Measurements from ENCODE around the gene CEP350.

CEP350 gene

DNA sequence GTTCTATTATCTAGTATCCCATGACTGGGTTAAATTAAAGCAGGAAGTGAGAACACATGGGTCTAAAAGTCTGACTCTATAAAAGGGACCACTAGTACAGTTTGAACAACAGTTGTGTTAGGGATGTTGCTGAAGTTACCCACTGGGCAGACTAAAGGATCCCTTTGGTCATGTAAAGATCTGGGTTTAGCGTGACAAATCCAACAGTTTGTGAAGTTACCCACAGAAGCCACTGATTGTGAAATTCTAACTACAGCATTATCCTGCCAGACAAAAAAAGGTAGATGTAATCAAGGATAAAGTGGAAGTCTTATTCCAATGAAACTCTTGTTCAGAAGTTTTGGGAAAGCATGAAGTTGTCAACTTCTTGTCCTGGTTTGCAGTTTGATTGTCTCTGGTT is 205.7 kb downstream of the CEP350 start:
- no peaks in the 10 kb centered on the region for H4K20me1 ChIP-seq (ENCODE audit: insufficient read depth, low read length)
- no peak overlapping the region for H3K4me2 ChIP-seq (ENCODE audit: low read length)
- H3F3A ChIP-seq (ENCODE audit: insufficient read depth, low read length) = no peaks in the 10 kb centered on the region
- no peak overlapping the region for H3K4me3 ChIP-seq (ENCODE audit: low read depth, low read length, poor library complexity, severe bottlenecking)
- no peak overlapping the region for H3K9ac ChIP-seq (ENCODE audit: low read length)
- TF ChIP-seq EZH2 (IDR thresholded peaks at IDR 0.05; ENCODE audit: borderline replicate concordance, low read length) = no peak
- TF ChIP-seq, protein P1, sequence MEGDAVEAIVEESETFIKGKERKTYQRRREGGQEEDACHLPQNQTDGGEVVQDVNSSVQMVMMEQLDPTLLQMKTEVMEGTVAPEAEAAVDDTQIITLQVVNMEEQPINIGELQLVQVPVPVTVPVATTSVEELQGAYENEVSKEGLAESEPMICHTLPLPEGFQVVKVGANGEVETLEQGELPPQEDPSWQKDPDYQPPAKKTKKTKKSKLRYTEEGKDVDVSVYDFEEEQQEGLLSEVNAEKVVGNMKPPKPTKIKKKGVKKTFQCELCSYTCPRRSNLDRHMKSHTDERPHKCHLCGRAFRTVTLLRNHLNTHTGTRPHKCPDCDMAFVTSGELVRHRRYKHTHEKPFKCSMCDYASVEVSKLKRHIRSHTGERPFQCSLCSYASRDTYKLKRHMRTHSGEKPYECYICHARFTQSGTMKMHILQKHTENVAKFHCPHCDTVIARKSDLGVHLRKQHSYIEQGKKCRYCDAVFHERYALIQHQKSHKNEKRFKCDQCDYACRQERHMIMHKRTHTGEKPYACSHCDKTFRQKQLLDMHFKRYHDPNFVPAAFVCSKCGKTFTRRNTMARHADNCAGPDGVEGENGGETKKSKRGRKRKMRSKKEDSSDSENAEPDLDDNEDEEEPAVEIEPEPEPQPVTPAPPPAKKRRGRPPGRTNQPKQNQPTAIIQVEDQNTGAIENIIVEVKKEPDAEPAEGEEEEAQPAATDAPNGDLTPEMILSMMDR (IDR thresholded peaks at IDR 0.05; ENCODE audit: low read length) = no peak
- H3K36me3 ChIP-seq (ENCODE audit: insufficient read depth, low read length) = no peaks in the 10 kb centered on the region
- H3K27ac ChIP-seq (ENCODE audit: low read depth, low read length, poor library complexity, severe bottlenecking) = no peak overlapping the region
- no peaks in the 10 kb centered on the region; the same call in 1 of the 2 replicates for H3K27me3 ChIP-seq (ENCODE audit: insufficient read depth, low read length)
- no peaks in the 10 kb centered on the region for H3K79me2 ChIP-seq (ENCODE audit: insufficient read depth, low read length)
- no peak overlapping the region for H2AFZ ChIP-seq (ENCODE audit: low read length)
- no peaks in the 10 kb centered on the region for H3K9me3 ChIP-seq (ENCODE audit: low read length)
- peaks cover 15% of the 10 kb centered on the region for H3K4me1 ChIP-seq (ENCODE audit: insufficient read depth, low read length, severe bottlenecking)
- no peaks in the 10 kb centered on the region for H3K9me2 ChIP-seq (ENCODE audit: low read depth, low read length)

DNA sequence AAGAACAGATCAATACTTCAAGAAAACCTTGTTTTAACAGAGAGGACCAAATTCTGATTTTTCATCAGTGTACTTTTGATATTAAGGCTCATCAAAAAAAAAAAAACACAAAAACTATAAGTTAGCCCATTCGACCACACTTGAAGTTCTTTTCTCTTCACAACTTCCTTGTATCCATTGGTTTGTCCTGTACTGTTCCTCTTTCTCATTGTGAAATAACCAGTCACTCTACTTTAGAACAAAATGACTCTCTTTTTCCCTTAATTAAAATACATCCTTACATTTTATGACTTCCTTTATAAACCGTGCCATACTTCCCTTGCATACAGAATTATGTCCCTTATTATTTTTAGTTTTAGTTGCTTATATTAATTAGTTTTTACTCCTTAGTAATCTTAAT is 208.4 kb downstream of the CEP350 start:
- H3K9ac ChIP-seq (ENCODE audit: low read length) = no peak overlapping the region
- H3K4me3 ChIP-seq (ENCODE audit: low read depth, low read length, poor library complexity, severe bottlenecking) = no peak overlapping the region
- H3K4me1 ChIP-seq (ENCODE audit: insufficient read depth, low read length, severe bottlenecking) = no peaks in the 10 kb centered on the region
- no peak overlapping the region for H2AFZ ChIP-seq (ENCODE audit: low read length)
- no peaks in the 10 kb centered on the region for H3K9me3 ChIP-seq (ENCODE audit: low read length)
- no peaks in the 10 kb centered on the region for H3K79me2 ChIP-seq (ENCODE audit: insufficient read depth, low read length)
- H3K27ac ChIP-seq (ENCODE audit: low read depth, low read length, poor library complexity, severe bottlenecking) = no peak overlapping the region
- H3K4me2 ChIP-seq (ENCODE audit: low read length) = no peak overlapping the region
- no peaks in the 10 kb centered on the region; the same call in 1 of the 2 replicates for H3K27me3 ChIP-seq (ENCODE audit: insufficient read depth, low read length)
- H3F3A ChIP-seq (ENCODE audit: insufficient read depth, low read length) = no peaks in the 10 kb centered on the region
- no peaks in the 10 kb centered on the region for H4K20me1 ChIP-seq (ENCODE audit: insufficient read depth, low read length)
- H3K9me2 ChIP-seq (ENCODE audit: low read depth, low read length) = no peaks in the 10 kb centered on the region
- TF ChIP-seq EZH2 (IDR thresholded peaks at IDR 0.05; ENCODE audit: borderline replicate concordance, low read length) = no peak
- TF ChIP-seq, protein P1 (IDR thresholded peaks at IDR 0.05; ENCODE audit: low read length) = no peak
- no peaks in the 10 kb centered on the region for H3K36me3 ChIP-seq (ENCODE audit: insufficient read depth, low read length)
